Activated CD8-positive, alpha-beta memory T cell treated with anti-CD3 and anti-CD28 coated beads, Interleukin-2, amount 50 U/mL, for 4 hours (primary cell): ENCODE measurements around the gene TBL1X.
"Not testable (repeated sequence)": the region's sequence is repeated elsewhere in the genome, so short reads cannot be mapped to it uniquely, and the experiment has no call there.

Source experiments
- DNase-seq: peaks from one replicate; pipeline ENCODE4 v3.0.0-alpha.2; 2020

The TBL1X gene

GRCh38 chrX:9464435-9465371 lies at the start of gene TBL1X:
TSS of gene TBL1X (plus strand) at chrX:9465058. CDS start at chrX:9653587, 188,529 bp downstream.
- DNase-seq, result peak; percentile 63

GRCh38 chrX:9416562-9417348 lies 48.1 kb upstream of the TBL1X start:
- no peak for DNase-seq

DNA sequence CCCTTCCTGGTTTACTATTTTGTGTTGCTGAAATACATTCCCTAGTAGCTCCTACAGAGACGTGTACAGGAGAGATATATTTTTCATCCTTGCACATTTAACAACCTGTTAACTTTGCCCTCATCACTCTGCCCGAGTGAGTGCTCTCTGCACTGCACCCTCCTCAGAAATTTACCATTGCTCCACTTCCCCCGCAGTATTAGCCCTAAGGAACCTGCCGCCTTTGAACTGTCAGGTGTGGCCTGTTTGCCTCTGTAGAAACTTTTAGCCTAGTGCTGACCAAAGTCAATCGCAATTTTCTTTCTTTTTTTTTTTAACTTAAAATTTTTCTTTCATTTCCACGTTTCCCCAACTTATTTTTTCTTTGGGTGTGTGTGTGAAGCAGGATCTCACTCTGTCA lies 46.6 kb upstream of the TBL1X start:
- DNase-seq, result no peak

GRCh38 chrX:9420275-9421265 lies 44.3 kb upstream of the TBL1X start:
- DNase-seq, result no peak

DNA sequence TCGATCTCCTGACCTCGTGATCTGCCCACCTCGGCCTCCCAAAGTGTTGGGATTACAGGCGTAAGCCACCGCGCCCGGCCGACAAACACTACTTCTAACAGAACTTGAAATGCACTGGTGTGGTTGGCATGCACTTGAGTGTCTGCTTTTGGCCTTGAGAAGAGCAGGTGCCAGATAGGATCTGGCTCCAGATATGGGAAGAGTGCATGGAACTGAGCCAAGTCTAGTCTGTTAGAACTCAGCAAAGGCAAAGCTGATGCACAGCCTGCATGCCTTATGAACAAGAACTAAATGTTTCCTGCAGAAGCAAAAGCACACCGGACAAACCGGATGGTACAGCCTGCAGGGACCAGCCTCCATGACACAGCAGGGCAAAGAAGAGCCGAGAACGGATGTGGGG lies 35.1 kb upstream of the TBL1X start:
- DNase-seq, result no peak

DNA sequence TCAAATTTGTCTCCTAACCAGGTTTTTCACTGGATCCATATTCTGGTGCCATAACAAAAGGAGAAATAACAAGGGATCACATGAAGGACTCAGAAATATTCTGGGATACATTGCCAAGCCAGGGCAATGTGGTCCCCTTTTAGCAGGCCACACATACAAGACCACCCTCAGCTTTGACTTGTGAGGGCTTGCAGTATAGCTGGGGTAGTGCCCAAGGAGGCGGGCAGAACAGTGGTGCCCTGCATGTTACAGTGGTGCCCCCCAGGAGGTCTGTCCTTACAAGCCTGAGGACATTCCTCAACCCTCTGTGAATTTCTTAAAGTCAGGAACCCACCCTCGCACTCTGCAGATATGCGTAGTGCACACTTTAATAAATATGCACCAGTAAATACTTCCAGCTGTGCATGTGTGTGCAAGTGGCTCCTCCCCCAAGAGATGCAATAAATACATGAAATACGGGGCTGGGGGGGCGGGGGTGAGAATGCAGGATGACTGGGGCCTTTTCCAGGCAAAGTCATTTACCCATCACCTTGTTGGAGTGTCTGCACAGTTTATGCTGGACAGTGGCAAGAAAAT lies 34.4 kb upstream of the TBL1X start:
- DNase-seq, result no peak

GRCh38 chrX:9431281-9431680 lies 33.6 kb upstream of the TBL1X start:
- DNase-seq, result no peak

DNA sequence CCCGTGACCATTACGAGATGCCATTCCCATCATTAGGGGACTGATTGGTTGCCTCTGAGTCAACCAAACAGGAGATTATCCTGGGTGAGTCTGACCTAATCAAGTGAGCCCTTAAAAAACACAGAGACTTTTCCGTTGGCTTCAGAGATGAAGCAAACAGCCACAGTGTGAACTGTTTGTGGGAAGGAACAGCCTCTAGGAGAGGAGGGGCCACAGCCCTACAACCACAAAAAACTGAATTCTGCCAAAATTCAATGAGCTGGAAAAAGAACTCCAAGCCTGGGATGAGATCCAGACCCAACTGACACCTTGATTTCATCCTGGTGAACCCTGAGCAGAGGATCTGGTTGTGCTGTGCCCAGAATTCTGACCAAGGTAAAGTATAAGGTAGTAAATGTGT lies 31.3 kb upstream of the TBL1X start:
- no peak for DNase-seq

- no peak for DNase-seq
Observed at GRCh38 chrX:9434051-9434550, 30.8 kb upstream of the TBL1X start.

DNA sequence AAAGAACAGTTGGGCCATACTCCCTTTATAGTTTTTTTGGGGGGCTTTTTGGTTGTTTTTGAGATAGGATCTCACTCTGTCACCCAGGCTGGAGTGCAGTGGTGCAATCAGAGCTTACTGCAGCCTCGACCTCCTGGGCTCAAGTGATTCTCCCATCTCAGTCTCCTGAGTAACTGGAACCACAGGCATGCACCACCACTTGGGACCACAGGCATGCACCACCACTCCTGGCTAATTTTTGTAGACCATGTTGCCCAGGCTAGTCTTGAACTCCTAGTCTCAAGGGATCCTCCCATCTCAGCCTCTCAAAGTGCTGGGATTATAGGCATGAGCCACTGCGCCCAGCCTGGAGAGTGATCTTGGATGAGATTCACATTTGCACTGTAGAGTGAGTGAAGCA lies 29.8 kb upstream of the TBL1X start:
- not testable (repeated sequence) for DNase-seq

DNA sequence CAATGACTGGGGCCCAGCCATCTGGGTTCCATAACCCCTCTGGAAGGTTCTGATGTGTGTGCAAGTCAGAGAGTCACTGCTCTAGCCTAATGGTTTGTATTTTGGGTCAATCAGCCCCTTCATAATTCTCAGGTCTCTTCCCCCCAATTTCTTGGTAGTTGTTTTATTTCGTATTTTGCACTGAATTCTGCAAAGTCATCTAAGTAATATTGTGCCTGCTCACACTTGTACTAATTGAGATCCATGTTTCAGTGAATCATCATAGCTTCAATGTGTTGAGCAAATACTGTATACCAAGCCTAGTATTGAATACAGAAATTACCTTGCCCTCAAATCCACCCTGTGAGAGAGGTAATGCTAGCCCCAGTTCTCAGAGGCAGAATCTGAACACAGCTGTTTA lies 28.0 kb upstream of the TBL1X start:
- no peak for DNase-seq

DNA sequence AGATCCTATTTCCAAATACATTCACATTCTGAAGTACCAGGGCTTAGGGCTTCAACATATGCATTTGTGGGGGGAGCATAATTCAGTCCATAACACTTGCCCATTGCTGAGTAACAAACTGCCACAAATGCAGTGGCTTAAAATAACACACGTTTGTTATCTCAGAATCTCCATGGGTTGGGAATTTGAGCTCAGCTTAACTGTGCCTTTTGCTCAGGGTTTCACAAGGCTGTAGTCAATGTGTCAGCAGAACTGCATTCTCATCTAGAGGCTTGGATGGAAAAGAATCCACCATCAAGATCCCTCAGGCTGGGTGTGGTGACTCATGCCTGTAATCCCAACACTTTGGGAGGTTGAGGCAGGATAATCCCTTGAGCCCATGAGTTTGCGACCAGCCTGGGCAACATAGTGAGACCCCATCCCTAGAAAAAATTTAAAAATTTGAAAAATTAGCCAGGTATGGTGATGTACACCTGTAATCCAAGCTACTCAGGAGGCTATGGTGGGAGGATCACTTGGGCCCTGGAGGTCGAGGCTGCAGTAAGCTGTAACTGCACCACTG lies 25.8 kb upstream of the TBL1X start:
- DNase-seq, result no peak

GRCh38 chrX:9440116-9440844 lies 24.6 kb upstream of the TBL1X start:
- DNase-seq, result no peak

DNA sequence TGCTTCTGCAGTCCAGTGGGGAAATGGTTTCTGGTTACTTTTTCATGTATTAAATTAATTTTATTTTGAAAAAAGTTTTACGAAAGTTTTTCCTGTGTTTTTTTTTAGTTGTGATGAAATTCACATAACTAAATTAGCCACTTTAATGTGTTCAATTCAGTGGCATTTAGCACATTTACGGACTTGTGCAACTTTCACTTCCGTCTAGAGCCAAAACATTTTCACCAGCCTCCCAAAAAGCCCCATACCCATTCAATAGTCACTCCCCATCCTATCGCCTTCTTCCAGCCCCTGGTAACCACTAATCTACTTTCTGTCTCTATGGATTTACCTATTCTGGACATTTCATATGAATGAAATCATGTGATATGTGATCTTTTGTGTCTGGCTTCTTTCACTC lies 22.8 kb upstream of the TBL1X start:
- no peak for DNase-seq

DNA sequence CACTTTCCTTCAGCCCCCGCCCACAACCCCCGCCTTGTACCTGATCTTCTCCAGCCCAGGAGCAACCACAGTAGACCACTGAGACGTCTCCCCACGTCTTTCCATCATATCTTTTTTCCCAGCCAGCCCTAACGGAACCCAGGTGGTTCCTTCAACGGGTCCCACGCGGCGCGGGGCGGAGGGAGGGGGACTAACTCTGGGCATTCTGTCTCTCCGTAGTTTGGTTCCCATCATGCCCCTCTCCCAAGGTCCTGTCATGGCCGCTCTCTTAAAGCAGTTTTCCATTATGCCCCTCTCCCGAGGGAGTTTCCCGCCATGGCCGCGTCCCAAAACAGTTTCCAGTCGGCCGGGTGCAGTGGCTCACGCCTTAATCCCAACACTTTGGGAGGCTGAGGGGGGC lies 21.5 kb upstream of the TBL1X start:
- DNase-seq, result no peak

DNA sequence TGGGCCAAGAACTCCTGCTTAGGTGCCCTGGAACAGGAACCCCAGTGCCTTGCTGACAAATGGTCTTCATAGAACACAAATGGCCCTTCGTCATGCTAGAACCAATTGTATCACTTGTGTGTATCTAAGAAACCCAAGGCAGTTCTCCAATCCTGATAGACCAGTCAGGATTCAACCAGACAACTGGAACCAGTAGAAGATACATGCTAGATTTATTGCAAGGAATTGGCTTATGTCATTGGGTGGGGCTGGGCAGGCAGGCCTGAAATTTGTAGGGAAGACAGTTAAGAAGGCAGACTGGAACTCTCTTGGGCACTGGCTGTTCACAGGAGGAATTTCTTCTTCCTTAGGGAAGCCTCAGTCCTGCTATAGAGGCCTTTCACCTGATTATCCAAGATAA lies 17.0 kb upstream of the TBL1X start:
- DNase-seq, result no peak

DNA sequence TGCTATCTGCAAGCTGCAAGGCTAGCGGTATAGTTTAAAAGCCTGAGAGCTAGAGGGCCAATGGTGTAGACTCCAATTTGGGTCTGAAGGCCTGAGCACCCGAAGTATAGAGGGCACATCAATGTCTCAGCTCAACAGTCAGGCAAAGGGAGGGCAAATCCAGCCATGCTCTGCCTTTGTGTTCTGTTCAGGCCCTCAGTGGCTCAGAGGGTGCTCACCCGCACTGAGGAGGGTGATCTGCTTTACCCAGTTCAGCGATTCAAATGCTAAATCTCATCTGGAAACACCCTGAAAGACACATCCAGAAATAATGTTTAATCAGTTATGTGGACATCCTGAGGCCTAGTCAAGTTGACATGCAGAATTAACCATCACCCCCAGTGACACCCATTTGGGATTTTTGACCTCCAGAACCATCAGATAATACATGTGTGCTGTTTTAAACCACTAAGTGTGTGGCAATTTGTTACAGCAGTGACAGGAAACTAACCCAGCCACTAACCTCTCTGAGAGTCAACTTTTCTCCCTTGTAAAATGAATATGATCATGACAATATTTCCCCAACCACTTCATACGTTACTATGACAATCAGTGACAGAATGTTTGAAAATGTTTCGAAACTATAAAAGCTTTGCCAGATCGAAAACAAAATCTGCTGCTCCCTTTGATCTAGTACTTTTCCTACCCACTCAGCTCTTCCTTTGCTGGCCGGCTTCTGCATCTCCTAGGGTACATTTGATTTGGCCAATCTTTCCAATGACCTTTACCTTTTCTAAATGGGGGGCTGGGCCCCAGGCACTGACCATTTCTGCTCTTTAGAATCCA lies 8.4 kb upstream of the TBL1X start:
- DNase-seq, result peak; percentile 28

GRCh38 chrX:9458034-9458433 lies 6.8 kb upstream of the TBL1X start:
- not testable (repeated sequence) for DNase-seq

- no peak for DNase-seq
Observed at GRCh38 chrX:9458516-9459078, 6.3 kb upstream of the TBL1X start.
